HG02763 (cell line): Measurements from ENCODE around the gene AOPEP.
"Not testable (repeated sequence)": the region's sequence is repeated elsewhere in the genome, so short reads cannot be mapped to it uniquely, and the experiment has no call there.

Experiments
- ATAC-seq: cut with Tn5 transposase; IDR thresholded peaks from one replicate; pipeline ENCODE4 v1.9.1; 2021; ENCODE audit warnings: mild to moderate bottlenecking, moderate library complexity; ENCODE audit not compliant: unreplicated experiment

Gene AOPEP

DNA sequence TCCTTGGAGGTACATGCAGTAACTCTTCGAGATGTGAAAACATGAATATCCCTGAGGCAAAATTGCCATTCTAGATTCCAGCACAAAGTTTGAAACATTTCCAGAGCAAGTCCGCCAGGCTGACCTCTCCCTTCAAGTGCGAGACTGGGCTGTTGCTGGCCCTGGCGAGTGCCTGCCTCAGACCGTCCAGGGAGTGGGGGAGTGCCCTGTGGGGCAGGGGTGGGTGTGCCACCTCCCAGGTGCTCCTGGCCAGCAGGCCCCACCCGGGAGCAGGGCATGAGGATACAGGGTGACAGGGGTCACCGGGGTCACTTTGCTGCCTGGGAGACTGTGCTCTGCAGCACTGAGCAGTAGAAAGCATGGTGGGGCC is 199.9 kb downstream of the AOPEP start:
- no peak for ATAC-seq

- ATAC-seq: no peak
Measured at GRCh38 chr9:94927048-94927761, 200.7 kb downstream of the AOPEP start.

DNA sequence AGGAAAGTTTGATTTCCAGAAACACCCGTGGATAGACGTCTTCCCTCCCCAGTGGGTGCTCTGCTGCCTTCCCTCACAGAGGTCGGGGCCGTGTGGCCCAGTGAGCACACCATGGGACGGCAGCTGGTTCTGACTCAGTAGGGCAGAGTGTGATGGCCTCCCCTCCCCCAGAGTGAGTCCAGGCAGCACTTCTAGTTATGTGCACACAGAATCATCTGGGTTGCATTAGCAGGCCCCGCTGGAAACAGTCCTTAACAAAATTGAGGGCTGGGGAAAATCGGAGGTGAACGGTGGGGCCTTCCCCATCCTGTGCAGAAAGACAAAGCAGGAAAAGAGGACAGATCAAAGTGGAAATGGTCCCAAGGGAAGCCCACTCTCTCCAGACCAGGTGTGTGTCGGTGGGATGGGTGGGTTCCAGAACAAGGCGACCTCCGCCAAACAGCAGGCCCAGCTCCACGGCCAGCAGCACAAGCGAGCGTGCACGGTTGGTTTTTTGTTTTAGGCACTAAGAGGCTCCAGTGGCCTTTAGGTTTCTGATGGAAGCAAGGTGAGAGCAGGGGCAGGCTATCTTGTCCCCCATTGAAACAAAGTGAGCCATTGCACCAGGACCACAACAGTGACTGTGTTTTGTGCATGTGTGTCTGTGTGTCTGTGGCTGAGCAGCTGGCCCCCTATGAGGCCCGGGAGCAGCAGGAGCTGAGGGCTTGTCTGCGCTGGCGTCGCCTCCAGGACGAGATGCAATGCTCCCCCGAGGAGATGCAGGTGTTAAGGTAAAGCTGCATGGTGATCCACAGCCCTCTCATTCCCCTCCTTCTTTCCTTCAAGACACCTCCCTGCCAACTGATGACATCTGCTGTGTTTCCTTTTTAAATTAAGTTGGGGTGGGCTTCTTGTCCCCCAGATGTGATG is 201.5 kb downstream of the AOPEP start:
- ATAC-seq: no peak

- ATAC-seq: no peak
Measured at GRCh38 chr9:94928691-94929368, 202.3 kb downstream of the AOPEP start.

DNA sequence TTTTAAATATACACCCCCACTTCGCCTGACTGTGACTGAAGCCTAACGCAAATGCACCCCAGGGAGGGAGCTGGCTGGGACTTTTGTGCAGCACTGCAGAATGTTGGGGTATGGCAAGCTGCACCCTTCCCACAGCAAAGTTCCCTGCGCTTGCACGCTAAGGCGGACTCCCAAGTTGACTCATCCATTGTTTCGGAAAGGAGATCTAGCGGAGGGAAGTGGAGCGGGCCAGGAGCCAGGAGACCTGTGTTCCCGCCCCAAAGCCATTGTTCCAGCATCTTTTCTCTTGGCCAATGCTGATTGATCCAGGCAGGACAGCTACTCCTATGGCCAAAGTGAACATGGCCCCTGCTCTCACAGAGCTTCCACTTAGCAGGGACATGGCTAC is 202.9 kb downstream of the AOPEP start:
- ATAC-seq: no peak

DNA sequence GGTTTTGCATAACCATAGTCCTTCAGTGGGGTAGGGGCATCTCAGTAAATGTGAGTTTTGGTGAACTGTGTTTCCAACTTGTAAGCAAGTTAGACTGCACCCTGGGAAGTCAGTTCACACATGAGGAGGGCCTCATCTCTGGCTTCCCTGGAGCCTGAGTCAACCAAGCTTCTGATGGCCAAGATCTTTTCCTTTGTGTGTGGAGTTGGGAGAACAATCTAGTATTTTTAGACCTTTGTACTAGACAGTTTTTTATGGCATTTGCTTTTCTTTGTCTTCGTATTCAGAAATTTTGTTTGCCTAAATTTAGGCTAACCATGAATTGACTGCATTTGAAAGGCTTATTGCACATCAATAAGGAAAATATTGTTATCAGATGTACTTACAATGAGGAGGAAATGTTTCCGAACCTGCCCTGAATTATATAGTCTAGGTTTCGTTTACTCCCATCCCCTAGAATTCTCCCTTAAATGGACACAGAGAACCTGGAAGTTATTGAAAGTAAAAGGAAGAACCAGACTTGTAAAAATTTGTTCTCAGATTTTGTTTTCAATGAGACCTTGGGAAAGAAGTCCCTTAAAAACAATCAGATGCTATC is 204.6 kb downstream of the AOPEP start:
- no peak for ATAC-seq

- ATAC-seq: no peak
Measured at GRCh38 chr9:94931740-94932139, 205.2 kb downstream of the AOPEP start.

DNA sequence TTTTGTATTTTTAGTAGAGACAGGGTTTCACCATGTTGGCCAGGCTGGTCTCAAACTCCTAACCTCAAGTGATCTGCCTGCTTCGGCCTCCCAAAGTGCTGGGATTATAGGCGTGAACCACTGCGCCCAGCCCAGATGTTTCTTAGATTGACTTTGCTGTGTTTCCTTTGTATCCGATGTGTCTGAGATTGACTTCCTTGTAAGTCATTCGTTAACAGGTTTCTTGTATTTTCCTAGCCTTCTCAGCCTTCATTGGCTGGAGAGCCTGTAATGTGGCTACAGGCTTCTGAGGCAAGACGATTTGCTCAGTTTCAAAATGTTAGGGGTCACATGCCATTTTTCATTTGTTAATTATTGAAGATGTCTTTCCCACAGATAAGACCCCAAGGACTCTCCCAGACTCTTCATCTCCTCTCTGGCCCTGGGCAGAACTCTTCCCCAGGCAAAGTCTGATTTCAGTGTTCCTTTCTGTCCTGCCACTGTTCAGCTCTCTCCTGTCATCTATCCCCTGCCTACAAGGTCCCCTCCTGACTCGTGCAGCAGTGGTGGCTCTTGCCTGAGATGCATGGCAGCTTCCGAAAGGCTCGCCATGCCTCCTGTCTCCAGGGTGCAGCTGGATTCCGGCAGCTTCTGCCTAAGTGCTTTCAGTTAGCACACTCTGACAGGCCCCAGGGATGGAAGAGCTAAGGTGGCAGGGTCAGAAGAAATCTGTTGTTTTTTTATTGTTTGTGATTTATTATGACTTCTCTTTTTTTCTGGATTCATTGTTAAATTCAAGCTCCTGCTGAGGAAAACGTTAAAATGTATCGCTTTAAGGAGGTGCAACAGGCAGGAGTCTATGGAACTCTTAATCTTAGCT is 206.4 kb downstream of the AOPEP start:
- ATAC-seq: no peak

DNA sequence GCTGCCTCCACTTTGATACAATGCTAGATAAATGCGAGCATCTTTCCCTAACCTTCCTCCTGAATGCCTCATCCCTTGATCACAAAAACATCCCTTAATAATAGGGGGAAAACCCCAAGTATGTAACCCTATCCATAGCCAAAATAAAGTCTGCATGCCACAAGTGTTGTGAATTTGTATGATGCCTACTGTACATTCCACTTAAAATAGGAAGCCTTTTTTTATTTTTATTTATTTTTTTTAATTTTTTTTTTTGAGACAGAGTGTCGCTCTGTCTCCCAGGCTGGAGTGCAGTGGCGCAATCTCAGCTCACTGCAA is 207.0 kb downstream of the AOPEP start:
- no peak for ATAC-seq

- ATAC-seq: no peak
Measured at GRCh38 chr9:94934816-94935328, 208.4 kb downstream of the AOPEP start.

GRCh38 chr9:94935396-94935795 is 208.9 kb downstream of the AOPEP start:
- no peak for ATAC-seq

GRCh38 chr9:94936419-94936818 is 209.9 kb downstream of the AOPEP start:
- ATAC-seq: no peak

GRCh38 chr9:94937214-94937903 is 210.9 kb downstream of the AOPEP start:
- no peak for ATAC-seq

DNA sequence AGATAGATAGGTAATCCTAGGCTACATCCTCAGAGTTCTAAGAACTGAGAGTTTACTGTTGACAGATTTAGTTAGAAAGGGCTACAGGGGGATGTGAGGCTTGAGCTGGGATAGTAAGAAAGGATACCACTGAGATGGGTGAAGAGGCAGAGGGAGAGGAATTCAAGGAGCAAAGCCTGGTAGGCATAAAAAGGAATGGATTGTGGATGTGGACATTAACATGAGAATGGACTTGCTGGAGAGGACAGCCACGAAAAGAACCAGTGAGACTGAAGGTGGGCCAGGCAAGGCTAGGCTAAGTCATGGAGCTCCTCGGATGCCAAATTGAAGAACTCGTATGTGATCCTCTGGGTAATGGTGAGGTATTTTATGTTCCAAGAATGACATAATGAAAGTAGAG is 211.9 kb downstream of the AOPEP start:
- ATAC-seq: no peak

- not testable (repeated sequence) for ATAC-seq
Measured at GRCh38 chr9:94940296-94940695, 213.8 kb downstream of the AOPEP start.

DNA sequence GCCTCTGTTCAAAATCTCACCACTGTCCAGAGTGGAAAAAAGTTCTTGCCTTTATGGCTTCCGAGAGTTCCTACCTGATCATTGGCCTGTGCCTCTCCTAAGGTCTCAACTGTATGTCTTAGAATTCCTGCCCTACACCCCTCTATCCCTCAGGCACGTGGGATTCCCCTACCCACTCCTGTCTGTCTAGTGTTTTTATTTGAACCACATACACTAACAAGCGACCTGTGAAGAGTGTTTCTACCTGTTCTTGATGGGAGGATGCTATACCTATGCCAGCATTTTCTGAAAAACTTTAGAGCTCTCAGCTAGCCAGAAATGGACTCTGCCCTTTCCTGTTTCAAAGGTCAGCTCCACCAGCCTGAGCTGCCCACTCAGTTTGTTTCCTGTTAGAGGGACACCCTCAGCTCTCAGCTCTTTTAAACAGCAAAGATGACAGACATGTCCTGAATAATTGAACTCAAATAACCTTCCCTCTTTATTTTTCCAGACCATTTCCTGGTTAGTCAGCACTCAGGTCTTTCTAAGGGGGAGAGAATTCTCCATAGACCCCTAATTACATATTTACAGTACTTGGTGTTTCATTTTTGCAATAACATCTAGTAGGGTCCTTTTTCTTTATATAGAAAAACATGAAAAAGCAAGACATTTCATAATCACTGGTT is 214.8 kb downstream of the AOPEP start:
- no peak for ATAC-seq

- no peak for ATAC-seq
Measured at GRCh38 chr9:94944626-94945025, 218.1 kb downstream of the AOPEP start.

DNA sequence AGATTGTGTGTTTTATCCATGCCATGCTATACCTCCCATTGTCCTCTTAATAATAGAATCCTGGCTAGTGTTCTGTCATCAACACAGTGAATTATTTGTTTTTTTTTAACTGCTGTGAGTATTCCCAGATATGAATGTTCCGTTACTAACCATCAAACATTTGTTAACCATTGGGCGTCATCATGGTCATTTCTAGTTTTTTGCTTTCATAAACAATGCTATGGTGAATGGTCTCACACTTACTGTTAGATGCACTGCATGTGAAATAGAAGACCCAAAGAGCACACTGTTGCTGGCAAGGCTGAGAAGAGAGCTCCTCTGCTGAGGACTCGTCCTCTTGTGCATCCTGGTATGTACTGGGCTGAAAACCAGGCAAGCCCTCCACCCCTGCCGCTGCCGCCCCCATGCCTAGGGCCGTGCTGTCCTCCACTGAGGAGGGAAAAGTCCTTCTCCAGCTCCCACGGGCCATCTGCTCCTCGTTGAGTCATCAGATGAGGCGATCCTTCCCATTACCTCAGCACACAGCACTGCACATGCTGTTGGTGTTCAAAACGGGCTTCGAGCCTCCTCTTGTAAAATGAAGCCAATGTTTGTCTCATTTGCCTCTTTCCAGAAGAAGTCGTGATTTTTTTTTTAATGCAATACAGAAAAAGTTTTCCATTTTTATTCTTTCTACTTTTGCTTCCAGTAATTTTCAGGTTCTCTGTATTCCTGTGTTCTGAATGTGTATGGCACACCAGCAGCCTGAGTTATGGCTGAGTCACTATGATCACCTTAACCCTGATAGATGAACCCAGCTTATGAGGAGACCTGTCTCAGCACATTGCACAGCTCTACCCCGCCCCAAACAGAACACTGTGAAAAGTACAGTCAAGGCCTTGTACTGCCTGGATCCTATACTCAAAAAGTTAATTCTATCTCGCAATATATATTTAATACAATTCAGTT is 219.0 kb downstream of the AOPEP start:
- no peak for ATAC-seq
